ENCODE measurements around the gene LSM2. TPM values are rescaled to one million over a fixed set of nuclear protein-coding genes. Genes with fewer than 3 reads are reported as not detected.
A peak's percentile ranks its signal among the peaks of the same experiment; 100 is the strongest.

The LSM2 gene
- total and polyA plus RNA-seq, 9 of the 15 experiments (the other 6 are each of a cell fraction or from before 2014, with no cell fraction given), result 154 to 407 (median 223) TPM

DNA sequence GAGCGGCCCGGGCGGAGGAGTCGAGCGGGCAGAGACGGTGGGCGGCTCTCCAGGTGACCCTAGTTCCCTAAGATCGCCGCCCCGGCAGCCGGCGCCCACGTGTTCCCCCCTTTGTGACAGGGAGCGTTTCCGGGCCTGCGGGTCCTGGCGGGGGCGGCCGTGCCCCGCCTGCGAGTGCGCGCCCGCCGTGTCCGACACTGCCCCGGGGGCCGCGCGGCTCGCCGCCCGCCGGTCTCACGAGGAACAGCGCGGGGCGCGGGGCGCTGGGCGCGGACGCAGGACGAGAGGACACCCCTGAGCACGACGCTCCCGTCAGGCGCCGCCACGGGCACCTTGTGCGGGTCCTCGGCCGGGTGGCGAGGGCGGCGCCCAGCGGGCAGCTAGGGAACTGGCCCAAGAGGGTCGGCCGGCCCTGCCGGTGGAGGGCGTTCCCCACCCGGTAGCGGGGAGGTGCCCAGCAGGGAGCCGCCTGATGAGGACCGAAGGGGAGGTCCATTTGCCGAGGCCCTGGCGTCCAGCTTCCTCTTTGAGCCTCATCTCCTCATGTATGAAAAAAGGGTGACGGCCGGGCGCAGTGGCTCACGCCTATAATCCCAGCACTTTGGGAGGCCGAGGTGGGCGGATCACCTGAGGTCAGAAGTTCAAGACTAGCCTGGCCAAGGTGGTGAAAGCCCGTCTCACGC, 11.0 kb downstream of the LSM2 start, which contains the start of gene VARS1 (continued):
- TF ChIP-seq, protein P1, sequence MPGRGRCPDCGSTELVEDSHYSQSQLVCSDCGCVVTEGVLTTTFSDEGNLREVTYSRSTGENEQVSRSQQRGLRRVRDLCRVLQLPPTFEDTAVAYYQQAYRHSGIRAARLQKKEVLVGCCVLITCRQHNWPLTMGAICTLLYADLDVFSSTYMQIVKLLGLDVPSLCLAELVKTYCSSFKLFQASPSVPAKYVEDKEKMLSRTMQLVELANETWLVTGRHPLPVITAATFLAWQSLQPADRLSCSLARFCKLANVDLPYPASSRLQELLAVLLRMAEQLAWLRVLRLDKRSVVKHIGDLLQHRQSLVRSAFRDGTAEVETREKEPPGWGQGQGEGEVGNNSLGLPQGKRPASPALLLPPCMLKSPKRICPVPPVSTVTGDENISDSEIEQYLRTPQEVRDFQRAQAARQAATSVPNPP (IDR thresholded peaks at IDR 0.05; ENCODE audit: borderline replicate concordance, insufficient read depth, insufficient read length), result no peak
- TF ChIP-seq DACH1 (IDR thresholded peaks at IDR 0.05; ENCODE audit: partially characterized antibody) (peak; percentile 77), NCOA4 (IDR thresholded peaks at IDR 0.05; ENCODE audit: partially characterized antibody) (no peak), POLR2B (IDR thresholded peaks at IDR 0.05; ENCODE audit: low read depth, partially characterized antibody) (peak; percentile 68), CTBP1 (IDR thresholded peaks at IDR 0.05; ENCODE audit: borderline replicate concordance) (peak; percentile 100), EHMT2 (IDR thresholded peaks at IDR 0.05) (no peak; the same call in 1 of the 2 replicates), ZNF586 (CRISPR knock-in tag; conservative IDR thresholded peaks at IDR 0.05) (no peak), PML (IDR thresholded peaks at IDR 0.05; ENCODE audit: low read length) (peak; percentile 20), TOE1 (IDR thresholded peaks at IDR 0.05; ENCODE audit: borderline replicate concordance) (peak; percentile 84), TOE1 (CRISPR knock-in tag; IDR thresholded peaks at IDR 0.05; ENCODE audit: borderline replicate concordance, low read depth) (peak; percentile 90), CEBPG (CRISPR knock-in tag; IDR thresholded peaks at IDR 0.05) (0 out of 2 replicates have a peak, but pooled peaks have one; percentile 43), CEBPG (tag; conservative IDR thresholded peaks at IDR 0.05 in 1 of 2, IDR thresholded peaks at IDR 0.05 in 1 of 2) (no peak), TAF1 (IDR thresholded peaks at IDR 0.05; ENCODE audit: control insufficient read depth, extremely low read depth, insufficient read depth, low read length, severe bottlenecking) (peak; percentile 74), SRSF1 (IDR thresholded peaks at IDR 0.05; ENCODE audit: low read depth, low read length) (no peak), HDGF (IDR thresholded peaks at IDR 0.05) (peak; percentile 94; the same call in 1 of the 2 replicates), ZNF24 (IDR thresholded peaks at IDR 0.05) (peak; percentile 78), EWSR1 (IDR thresholded peaks at IDR 0.05; ENCODE audit: borderline replicate concordance, low read depth, partially characterized antibody) (no peak), ZC3H8 (IDR thresholded peaks at IDR 0.05) (no peak)
- TF ChIP-seq, protein P2, sequence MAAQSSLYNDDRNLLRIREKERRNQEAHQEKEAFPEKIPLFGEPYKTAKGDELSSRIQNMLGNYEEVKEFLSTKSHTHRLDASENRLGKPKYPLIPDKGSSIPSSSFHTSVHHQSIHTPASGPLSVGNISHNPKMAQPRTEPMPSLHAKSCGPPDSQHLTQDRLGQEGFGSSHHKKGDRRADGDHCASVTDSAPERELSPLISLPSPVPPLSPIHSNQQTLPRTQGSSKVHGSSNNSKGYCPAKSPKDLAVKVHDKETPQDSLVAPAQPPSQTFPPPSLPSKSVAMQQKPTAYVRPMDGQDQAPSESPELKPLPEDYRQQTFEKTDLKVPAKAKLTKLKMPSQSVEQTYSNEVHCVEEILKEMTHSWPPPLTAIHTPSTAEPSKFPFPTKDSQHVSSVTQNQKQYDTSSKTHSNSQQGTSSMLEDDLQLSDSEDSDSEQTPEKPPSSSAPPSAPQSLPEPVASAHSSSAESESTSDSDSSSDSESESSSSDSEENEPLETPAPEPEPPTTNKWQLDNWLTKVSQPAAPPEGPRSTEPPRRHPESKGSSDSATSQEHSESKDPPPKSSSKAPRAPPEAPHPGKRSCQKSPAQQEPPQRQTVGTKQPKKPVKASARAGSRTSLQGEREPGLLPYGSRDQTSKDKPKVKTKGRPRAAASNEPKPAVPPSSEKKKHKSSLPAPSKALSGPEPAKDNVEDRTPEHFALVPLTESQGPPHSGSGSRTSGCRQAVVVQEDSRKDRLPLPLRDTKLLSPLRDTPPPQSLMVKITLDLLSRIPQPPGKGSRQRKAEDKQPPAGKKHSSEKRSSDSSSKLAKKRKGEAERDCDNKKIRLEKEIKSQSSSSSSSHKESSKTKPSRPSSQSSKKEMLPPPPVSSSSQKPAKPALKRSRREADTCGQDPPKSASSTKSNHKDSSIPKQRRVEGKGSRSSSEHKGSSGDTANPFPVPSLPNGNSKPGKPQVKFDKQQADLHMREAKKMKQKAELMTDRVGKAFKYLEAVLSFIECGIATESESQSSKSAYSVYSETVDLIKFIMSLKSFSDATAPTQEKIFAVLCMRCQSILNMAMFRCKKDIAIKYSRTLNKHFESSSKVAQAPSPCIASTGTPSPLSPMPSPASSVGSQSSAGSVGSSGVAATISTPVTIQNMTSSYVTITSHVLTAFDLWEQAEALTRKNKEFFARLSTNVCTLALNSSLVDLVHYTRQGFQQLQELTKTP (IDR thresholded peaks at IDR 0.05; ENCODE audit: low read depth in 1 of 2, partially characterized antibody in 2 of 2), result peak in 1 of 2 experiments; percentile 66
- TF ChIP-seq, protein P3, sequence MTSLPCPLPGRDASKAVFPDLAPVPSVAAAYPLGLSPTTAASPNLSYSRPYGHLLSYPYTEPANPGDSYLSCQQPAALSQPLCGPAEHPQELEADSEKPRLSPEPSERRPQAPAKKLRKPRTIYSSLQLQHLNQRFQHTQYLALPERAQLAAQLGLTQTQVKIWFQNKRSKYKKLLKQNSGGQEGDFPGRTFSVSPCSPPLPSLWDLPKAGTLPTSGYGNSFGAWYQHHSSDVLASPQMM (CRISPR knock-in tag; IDR thresholded peaks at IDR 0.05), result no peak
- TF ChIP-seq, protein P4, sequence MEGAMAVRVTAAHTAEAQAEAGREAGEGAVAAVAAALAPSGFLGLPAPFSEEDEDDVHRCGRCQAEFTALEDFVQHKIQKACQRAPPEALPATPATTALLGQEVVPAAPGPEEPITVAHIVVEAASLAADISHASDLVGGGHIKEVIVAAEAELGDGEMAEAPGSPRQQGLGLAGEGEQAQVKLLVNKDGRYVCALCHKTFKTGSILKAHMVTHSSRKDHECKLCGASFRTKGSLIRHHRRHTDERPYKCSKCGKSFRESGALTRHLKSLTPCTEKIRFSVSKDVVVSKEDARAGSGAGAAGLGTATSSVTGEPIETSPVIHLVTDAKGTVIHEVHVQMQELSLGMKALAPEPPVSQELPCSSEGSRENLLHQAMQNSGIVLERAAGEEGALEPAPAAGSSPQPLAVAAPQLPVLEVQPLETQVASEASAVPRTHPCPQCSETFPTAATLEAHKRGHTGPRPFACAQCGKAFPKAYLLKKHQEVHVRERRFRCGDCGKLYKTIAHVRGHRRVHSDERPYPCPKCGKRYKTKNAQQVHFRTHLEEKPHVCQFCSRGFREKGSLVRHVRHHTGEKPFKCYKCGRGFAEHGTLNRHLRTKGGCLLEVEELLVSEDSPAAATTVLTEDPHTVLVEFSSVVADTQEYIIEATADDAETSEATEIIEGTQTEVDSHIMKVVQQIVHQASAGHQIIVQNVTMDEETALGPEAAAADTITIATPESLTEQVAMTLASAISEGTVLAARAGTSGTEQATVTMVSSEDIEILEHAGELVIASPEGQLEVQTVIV (CRISPR knock-in tag; IDR thresholded peaks at IDR 0.05; ENCODE audit: borderline replicate concordance), result no peak; the same call in 1 of the 2 replicates
